Spleen (tissue), 11 donors: ENCODE results near the gene PCCA. TPM values are rescaled to one million over a fixed set of nuclear protein-coding genes. Genes with fewer than 3 reads are reported as not detected.

Experiments used
- DNase-seq: peaks from one replicate; pipeline ENCODE4 v3.0.0-alpha.2; 2020
- H3K27ac ChIP-seq, 8 donors: fragments of 200-600 bp; sonication (generic) in 7 of 8; 1 replicate in 4 of 8; 2 replicates in 4 of 8; pipeline versions ENCODE4 v1.5.0 to v1.8.0; 2016 to 2021; ENCODE audit warnings: inconsistent platforms in 4 of 8, mild to moderate bottlenecking in 4 of 8, moderate library complexity in 1 of 8
- H3K27me3 ChIP-seq, 7 donors: fragments of 200-600 bp; sonication (generic) in 6 of 7; replicated peaks in 1 of 7; 1 replicate in 4 of 7; 2 replicates in 3 of 7; pipeline versions ENCODE4 v1.5.0 to v1.8.0; 2016 to 2021; ENCODE audit warnings: inconsistent platforms in 3 of 7, mild to moderate bottlenecking in 1 of 7
- H3K36me3 ChIP-seq, 6 donors: fragments of 200-600 bp; sonication (generic) in 5 of 6; 1 replicate in 4 of 6; 2 replicates in 2 of 6; pipeline versions ENCODE4 v1.5.0 to v1.8.0; 2016 to 2021; ENCODE audit warnings: inconsistent platforms in 2 of 6
- H3K4me1 ChIP-seq, 6 donors: fragments of 200-600 bp; sonication (generic) in 5 of 6; 1 replicate in 3 of 6; 2 replicates in 3 of 6; pipeline versions ENCODE4 v1.5.0 to v1.8.0; 2016 to 2021; ENCODE audit warnings: inconsistent platforms in 3 of 6
- H3K4me3 ChIP-seq, 8 donors: fragments of 200-600 bp; sonication (generic) in 7 of 8; 1 replicate in 4 of 8; 2 replicates in 4 of 8; pipeline versions ENCODE4 v1.5.0 to v1.8.0; 2016 to 2021; ENCODE audit warnings: inconsistent platforms in 4 of 8, mild to moderate bottlenecking in 4 of 8, moderate library complexity in 2 of 8
- H3K9me3 ChIP-seq, 8 donors: fragments of 200-600 bp; sonication (generic) in 7 of 8; 1 replicate in 4 of 8; 2 replicates in 4 of 8; pipeline versions ENCODE4 v1.5.0 to v1.8.0; 2016 to 2021; ENCODE audit warnings: inconsistent platforms in 4 of 8
- POLR2A ChIP-seq, 3 donors: fragments of 450-650 bp; IDR thresholded peaks; one replicate each; pipeline ENCODE4 v1.5.1; 2017; ENCODE audit warnings: antibody characterized with exemption in 3 of 3, mild to moderate bottlenecking in 1 of 3
- POLR2AphosphoS5 ChIP-seq, 3 donors: sonication (generic); formaldehyde crosslinking; IDR thresholded peaks; one replicate each; pipeline ENCODE4 v1.5.1; 2017; ENCODE audit warnings: antibody characterized with exemption in 3 of 3
- WGBS, 5 donors: extraction: QIAGEN DNeasy Blood & Tissue Kit in 3 of 5; methylation state at CpG; one replicate each; pipeline versions ENCODE4 v1.1.5 to v1.1.7; 2013 to 2018; 5-methylcytosine and 5-hydroxymethylcytosine counted together
- intact Hi-C: fragments of 100-400 bp; cut with DNase I; formaldehyde crosslinking; loops from one replicate; pipeline ENCODE4 v1.15.0; 2023; ENCODE audit warnings: low total_unique reads
- polyA plus RNA-seq, 3 donors: library from polyadenylated mRNA; stranded (reverse); fragments of 200-250 nt; gene quantifications; one replicate each; pipeline ENCODE4 v1.2.1, GENCODE V29; 2013
- total RNA-seq, 7 donors: library from RNA; depleted of rRNA in 3 of 7; stranded (reverse); fragments of >200 nt in 3 of 7; fragmentation: NEBNext Ultra II Directional in 4 of 7; extraction: Animal tissue kit (Norgen Biotek cat#: 25700) in 4 of 7; gene quantifications; one replicate each; pipeline versions ENCODE4 v1.1.0 to v1.2.1, GENCODE V29; 2016 to 2021
- TF ChIP-seq, protein P1 (sequence below), 11 experiments: fragments of 200-600 bp in 7 of 11; fragments of 450-650 bp in 4 of 11; sonication (generic) in 4 of 11; IDR thresholded peaks in 8 of 11; conservative IDR thresholded peaks in 3 of 11; 1 replicate in 7 of 11; 2 replicates in 4 of 11; pipeline versions ENCODE4 v1.4.0 to v1.8.0; 2016 to 2021; ENCODE audit warnings: antibody characterized with exemption in 11 of 11, inconsistent platforms in 4 of 11, mild to moderate bottlenecking in 1 of 11
- donor health status: healthy with polysubstance abuse.
- donor health status: DM: no; HTN: no; CAD: no; lungs with moderate emphysema.
- donor health status: DM: no; HTN: no; CAD: no.
- donor health status: Bipolar disorder and iron deficiency.
- donor health status: healthy.
- donor health status: DM: no; HTN: no; CAD: no.
- donor health status: DM: yes; HTN: yes; CAD: no.

PCCA gene
- total and polyA plus RNA-seq, 10 donors, result 9.3 to 54.9 (median 43.9) TPM

DNA sequence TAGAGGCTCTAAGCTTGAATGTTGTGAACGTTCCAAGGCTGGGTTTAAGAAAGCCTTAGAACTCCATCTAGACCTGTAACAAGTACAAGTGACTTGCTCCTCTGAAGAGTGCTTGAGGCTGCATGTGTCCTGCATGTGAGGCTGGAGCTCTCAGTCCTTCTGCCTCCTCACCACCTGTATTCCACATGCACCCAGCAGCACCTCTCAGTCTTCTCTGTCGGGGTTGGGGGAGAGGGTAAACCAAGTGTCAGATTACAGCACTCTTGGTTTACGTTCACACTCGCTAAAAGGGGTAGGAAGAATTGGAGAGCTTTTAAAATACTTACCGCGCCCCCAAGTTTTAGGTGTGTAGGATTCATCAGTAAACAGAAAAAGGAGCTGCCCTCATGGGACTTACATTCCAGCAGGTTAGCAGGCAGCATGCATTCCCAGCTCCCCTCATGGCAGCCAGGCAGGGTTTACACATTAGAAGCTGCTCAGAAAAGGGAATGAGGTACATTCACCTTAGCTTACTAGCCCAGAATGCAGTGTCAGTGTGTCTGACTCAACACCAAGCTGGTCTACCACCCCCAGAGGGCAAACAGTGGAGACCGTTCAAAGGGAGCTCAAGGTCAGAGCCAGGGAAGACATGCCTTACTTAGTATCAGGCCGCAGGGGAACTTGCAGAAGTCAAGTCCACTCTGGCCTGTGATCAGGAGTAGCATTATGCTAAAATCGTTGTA is 248.1 kb downstream of the PCCA start:
- Histone ChIP-seq H3K9me3 (peaks cover 0 to 19% (median 5%) of the 10 kb centered on the region in 8 donors), H3K4me3 (no peak overlapping the region), H3K36me3 (peaks cover 0 to 45% (median 0%) of the 10 kb centered on the region in 6 donors), H3K27ac (no peak overlapping the region), H3K4me1 (no peaks in the 10 kb centered on the region), H3K27me3 (no peaks in the 10 kb centered on the region)
- TF ChIP-seq, protein P1, sequence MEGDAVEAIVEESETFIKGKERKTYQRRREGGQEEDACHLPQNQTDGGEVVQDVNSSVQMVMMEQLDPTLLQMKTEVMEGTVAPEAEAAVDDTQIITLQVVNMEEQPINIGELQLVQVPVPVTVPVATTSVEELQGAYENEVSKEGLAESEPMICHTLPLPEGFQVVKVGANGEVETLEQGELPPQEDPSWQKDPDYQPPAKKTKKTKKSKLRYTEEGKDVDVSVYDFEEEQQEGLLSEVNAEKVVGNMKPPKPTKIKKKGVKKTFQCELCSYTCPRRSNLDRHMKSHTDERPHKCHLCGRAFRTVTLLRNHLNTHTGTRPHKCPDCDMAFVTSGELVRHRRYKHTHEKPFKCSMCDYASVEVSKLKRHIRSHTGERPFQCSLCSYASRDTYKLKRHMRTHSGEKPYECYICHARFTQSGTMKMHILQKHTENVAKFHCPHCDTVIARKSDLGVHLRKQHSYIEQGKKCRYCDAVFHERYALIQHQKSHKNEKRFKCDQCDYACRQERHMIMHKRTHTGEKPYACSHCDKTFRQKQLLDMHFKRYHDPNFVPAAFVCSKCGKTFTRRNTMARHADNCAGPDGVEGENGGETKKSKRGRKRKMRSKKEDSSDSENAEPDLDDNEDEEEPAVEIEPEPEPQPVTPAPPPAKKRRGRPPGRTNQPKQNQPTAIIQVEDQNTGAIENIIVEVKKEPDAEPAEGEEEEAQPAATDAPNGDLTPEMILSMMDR (IDR thresholded peaks at IDR 0.05 in 8 of 11, conservative IDR thresholded peaks at IDR 0.05 in 3 of 11), result no peak
- no peak for TF ChIP-seq POLR2A (IDR thresholded peaks at IDR 0.05)
- TF ChIP-seq POLR2AphosphoS5 (IDR thresholded peaks at IDR 0.05), result no peak
- no peak for DNase-seq
- intact Hi-C loops, result no loop called here
- 85 to 94% (median 90%) methylated on average over 8 to 9 of the region's 9 CpGs for WGBS, 5 donors

- H3K36me3 ChIP-seq, result peaks cover 0 to 49% (median 0%) of the 10 kb centered on the region in 6 donors
- 65 to 91% (median 74%) methylated on average over 1 of the region's 1 CpG for WGBS, 5 donors
Measured at GRCh38 chr13:100338275-100338674, 249.4 kb downstream of the PCCA start.

DNA sequence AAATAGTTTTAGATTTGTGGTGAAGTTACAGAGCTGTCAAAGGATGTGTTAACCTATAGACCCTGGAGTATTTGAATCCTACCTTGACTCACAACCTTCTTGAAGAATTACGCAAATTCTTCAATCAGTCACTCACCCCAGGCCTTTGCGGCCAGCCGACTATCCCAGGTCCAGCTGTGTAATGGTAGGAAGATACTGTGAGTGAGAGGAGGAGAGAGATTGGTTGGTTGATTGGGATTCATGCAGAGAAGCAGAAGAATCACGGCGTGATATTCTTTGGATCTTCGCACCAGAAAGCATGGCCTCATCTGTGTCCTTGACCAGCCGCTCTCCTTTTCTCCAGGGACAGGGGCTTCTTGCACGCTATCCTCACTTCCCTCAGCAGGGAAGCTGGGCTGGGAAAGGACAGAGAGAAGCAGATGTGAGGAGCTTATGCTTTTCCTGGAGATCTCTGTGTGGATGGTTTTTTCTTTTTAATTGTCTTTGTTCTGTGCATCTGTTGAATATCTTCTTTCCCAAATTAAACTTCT is 250.6 kb downstream of the PCCA start:
- intact Hi-C loops, result no loop called here
- TF ChIP-seq, protein P1 (IDR thresholded peaks at IDR 0.05 in 8 of 11, conservative IDR thresholded peaks at IDR 0.05 in 3 of 11), result no peak
- Histone ChIP-seq H3K4me1 (no peaks in the 10 kb centered on the region), H3K4me3 (no peak overlapping the region), H3K9me3 (peaks cover 0 to 10% (median 3%) of the 10 kb centered on the region in 8 donors), H3K36me3 (peaks cover 0 to 53% (median 0%) of the 10 kb centered on the region in 6 donors), H3K27me3 (no peaks in the 10 kb centered on the region), H3K27ac (no peak overlapping the region)
- 96 to 98% (median 97%) methylated on average over 8 of the region's 8 CpGs for WGBS, 5 donors
- no peak for DNase-seq

More at GRCh38 chr13:100338275-100338674, 249.4 kb downstream of the PCCA start:
- Histone ChIP-seq H3K9me3 (peaks cover 0 to 19% (median 5%) of the 10 kb centered on the region in 8 donors), H3K4me3 (no peak overlapping the region), H3K4me1 (no peaks in the 10 kb centered on the region), H3K27me3 (no peaks in the 10 kb centered on the region), H3K27ac (no peak overlapping the region)
- DNase-seq, result no peak
- intact Hi-C loops, result no loop called here
- no peak for TF ChIP-seq POLR2A (IDR thresholded peaks at IDR 0.05)
- TF ChIP-seq, protein P1 (IDR thresholded peaks at IDR 0.05 in 8 of 11, conservative IDR thresholded peaks at IDR 0.05 in 3 of 11), result no peak
- no peak for TF ChIP-seq POLR2AphosphoS5 (IDR thresholded peaks at IDR 0.05)

GRCh38 chr13:100340865-100341264 is 252.0 kb downstream of the PCCA start:
- Histone ChIP-seq H3K4me3 (no peak overlapping the region), H3K9me3 (peaks cover 0 to 5% (median 0%) of the 10 kb centered on the region in 8 donors), H3K36me3 (peaks cover 0 to 54% (median 0%) of the 10 kb centered on the region in 6 donors), H3K4me1 (no peaks in the 10 kb centered on the region), H3K27ac (no peak overlapping the region), H3K27me3 (no peaks in the 10 kb centered on the region)
- WGBS, 5 donors, result 89 to 93% (median 92%) methylated on average over 2 of the region's 2 CpGs
- no peak for TF ChIP-seq POLR2AphosphoS5 (IDR thresholded peaks at IDR 0.05)
- TF ChIP-seq POLR2A (IDR thresholded peaks at IDR 0.05), result no peak
- TF ChIP-seq, protein P1 (IDR thresholded peaks at IDR 0.05 in 8 of 11, conservative IDR thresholded peaks at IDR 0.05 in 3 of 11), result no peak
- intact Hi-C loops, result no loop called here
- no peak for DNase-seq
